GM21447 (cell line): Measurements from ENCODE around the gene SPATA17.
"Not testable (repeated sequence)": the region's sequence is repeated elsewhere in the genome, so short reads cannot be mapped to it uniquely, and the experiment has no call there.

ENCODE experiments used
- ATAC-seq: cut with Tn5 transposase; IDR thresholded peaks from one replicate; pipeline ENCODE4 v1.9.1; 2021; ENCODE audit not compliant: unreplicated experiment

SPATA17 gene

GRCh38 chr1:217630711-217631591 lies at the start of gene SPATA17, which contains the start of gene GPATCH2:
TSS of gene SPATA17 (plus strand) at chr1:217631344. CDS start at chr1:217631379, 35 bp downstream.
TSS of gene GPATCH2 (minus strand) at chr1:217631090. CDS start at chr1:217630971, 119 bp downstream.
- ATAC-seq: peak; percentile 99

GRCh38 chr1:217584286-217584811 lies 46.8 kb upstream of the SPATA17 start:
- not testable (repeated sequence) for ATAC-seq

- ATAC-seq: no peak
Measured at GRCh38 chr1:217585577-217585976, 45.6 kb upstream of the SPATA17 start.

- no peak for ATAC-seq
Measured at GRCh38 chr1:217586586-217586985, 44.6 kb upstream of the SPATA17 start.

- ATAC-seq: no peak
Measured at GRCh38 chr1:217590598-217590997, 40.5 kb upstream of the SPATA17 start.

- no peak for ATAC-seq
Measured at GRCh38 chr1:217599154-217599553, 32.0 kb upstream of the SPATA17 start.

GRCh38 chr1:217602380-217602779 lies 28.8 kb upstream of the SPATA17 start:
- no peak for ATAC-seq

- ATAC-seq: no peak
Measured at GRCh38 chr1:217605390-217605789, 25.8 kb upstream of the SPATA17 start.

GRCh38 chr1:217614200-217614712 lies 16.9 kb upstream of the SPATA17 start:
- no peak for ATAC-seq

- no peak for ATAC-seq
Measured at GRCh38 chr1:217617126-217617525, 14.0 kb upstream of the SPATA17 start.

GRCh38 chr1:217620814-217621213 lies 10.3 kb upstream of the SPATA17 start:
- peak; percentile 100 for ATAC-seq

GRCh38 chr1:217622042-217622441 lies 9.1 kb upstream of the SPATA17 start:
- ATAC-seq: peak; percentile 33

- no peak for ATAC-seq
Measured at GRCh38 chr1:217626321-217626720, 4.8 kb upstream of the SPATA17 start.

GRCh38 chr1:217627431-217627830 lies 3.7 kb upstream of the SPATA17 start:
- no peak for ATAC-seq

GRCh38 chr1:217642455-217642854 lies 11.3 kb downstream of the SPATA17 start:
- no peak for ATAC-seq

GRCh38 chr1:217647791-217648190 lies 16.6 kb downstream of the SPATA17 start:
- no peak for ATAC-seq

GRCh38 chr1:217650674-217651073 lies 19.5 kb downstream of the SPATA17 start:
- no peak for ATAC-seq

GRCh38 chr1:217660353-217661062 lies 29.4 kb downstream of the SPATA17 start:
- ATAC-seq: peak; percentile 79

GRCh38 chr1:217661407-217661806 lies 30.3 kb downstream of the SPATA17 start:
- no peak for ATAC-seq

- no peak for ATAC-seq
Measured at GRCh38 chr1:217668351-217668940, 37.3 kb downstream of the SPATA17 start.

GRCh38 chr1:217673387-217673786 lies 42.2 kb downstream of the SPATA17 start:
- ATAC-seq: no peak
